GM08714 (cell line): ENCODE data around the gene FKRP.

Experiments
- H3K4me3 ChIP-seq: fragments of 200-500 bp; sonication (Bioruptor generic); 2 replicates; pipeline ENCODE4 v1.5.1; 2014; ENCODE audit warnings: mild to moderate bottlenecking, low read length, inconsistent platforms
- ZNF274 ChIP-seq: IDR thresholded peaks from 2 replicates; pipeline ENCODE4 v1.6.1; 2012; ENCODE audit warnings: mild to moderate bottlenecking, low read depth, low read length

The FKRP gene

DNA sequence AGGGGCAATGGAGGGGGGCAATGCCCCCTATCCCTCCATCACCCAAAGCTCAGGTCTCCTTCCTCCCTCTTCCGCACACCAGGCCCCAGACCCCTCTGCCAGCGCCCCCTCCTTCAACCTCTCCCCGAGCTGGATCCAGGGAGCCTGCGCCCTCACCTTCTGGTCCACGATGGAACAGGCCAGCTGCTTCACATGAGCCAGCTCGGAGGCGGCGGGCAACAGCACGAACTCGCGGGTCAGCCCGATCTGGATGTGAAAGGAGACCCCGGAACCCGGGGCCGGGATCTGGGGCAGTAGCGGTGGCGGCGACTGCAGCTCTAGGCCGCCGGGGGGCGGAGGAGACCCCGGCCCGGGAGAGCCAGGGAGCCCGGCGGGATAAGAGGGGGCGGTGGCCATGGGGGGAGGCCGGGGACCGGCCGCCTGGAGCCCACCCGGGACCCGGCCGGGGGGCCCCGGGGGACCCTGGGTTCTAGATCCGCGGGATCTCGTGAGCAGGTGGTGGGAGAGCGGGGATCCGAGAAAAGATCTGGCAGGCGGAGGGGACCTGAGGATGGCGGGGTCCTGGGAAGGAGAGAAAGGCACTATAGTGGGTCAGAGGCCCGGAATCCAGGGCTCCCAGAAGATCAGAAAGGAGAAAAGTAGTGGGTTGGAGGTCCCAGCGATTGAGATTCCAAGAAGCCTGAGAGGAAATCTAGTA is 29.7 kb upstream of the FKRP start:
- TF ChIP-seq ZNF274, result no peak
- H3K4me3 ChIP-seq, result peak overlapping the region; percentile 97

DNA sequence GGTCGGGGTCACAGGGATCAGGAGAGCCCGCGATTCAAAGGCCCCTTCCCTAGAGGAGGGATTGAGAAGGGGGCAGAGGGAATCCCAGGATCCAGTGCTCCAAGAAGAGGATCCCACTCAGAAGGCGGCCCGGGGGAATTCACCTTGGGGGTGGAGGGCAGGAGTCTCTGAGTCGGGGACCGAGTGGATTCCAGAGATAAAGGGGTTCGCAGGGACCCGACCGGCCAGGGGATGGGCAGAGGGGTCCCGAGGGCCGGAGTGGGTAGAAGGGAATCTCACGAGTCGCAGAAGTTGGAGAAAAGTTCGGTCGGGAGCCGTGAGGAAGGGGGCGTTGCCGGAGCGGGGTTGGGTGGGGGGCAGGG is 29.2 kb upstream of the FKRP start:
- TF ChIP-seq ZNF274, result no peak
- peak overlapping the region; percentile 97 for H3K4me3 ChIP-seq

DNA sequence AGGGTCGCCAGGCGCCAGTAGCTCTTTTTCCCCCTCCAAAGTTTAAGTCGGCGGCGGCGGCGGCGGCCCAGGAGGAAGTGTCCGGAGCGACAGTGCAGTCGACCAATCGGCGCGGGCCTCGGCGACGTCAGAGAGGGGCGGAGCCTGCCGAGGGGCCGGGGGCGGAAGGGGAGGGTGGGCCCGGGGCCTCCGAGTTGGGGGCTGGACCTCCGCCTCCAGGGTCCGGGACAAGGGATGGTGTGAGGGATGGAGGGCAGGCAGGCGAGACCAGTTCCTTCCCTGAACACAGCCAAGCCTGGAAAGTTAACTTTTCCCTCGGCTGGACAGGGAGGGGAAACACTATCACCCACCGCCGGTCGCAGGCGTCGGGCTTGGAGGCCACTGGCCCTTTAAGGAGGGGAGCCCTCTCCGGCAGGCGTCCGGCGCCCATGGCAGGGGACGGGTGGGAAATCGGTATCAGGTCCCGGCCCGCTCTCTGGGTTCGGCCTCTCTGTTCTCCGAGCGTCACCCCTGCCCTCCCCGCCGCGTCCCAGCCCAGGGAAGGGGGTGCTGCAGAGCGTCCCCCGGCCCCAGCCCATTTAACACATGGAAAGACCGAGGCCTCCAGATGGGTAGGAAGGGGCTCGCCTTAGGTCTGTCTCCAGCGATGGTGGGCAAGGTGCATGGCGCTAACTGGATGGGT is 28.7 kb upstream of the FKRP start, which contains the start of gene PRKD2:
PRKD2 (minus strand) TSS at position 81 of the 682 bp plus-strand sequence. CDS start 744 bp downstream, outside the sequence.
- H3K4me3 ChIP-seq, result peak within 1 kb of the TSS; percentile 97
- no peak for TF ChIP-seq ZNF274

DNA sequence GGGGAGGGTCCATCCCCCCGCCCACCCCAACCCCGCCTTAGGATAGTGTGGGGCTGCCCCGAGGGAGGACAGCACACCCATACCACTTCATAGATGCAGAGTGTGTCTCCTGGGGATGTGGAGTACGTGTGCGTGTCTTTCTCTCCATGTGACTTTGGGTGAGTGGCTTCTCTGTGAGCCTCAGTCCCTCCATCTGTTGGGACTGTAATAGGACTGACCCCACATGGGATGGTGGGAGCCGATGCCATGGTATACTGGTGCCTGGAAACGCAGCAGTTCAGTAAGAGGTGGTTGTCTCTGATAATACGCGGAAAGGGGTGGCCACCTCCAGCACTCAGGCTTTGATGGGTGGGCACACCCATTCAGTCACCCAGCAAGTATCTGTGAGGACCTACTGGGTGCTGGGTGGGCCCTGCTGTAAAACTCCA is 28.1 kb upstream of the FKRP start:
- peak overlapping the region; percentile 81 for H3K4me3 ChIP-seq
- no peak for TF ChIP-seq ZNF274

DNA sequence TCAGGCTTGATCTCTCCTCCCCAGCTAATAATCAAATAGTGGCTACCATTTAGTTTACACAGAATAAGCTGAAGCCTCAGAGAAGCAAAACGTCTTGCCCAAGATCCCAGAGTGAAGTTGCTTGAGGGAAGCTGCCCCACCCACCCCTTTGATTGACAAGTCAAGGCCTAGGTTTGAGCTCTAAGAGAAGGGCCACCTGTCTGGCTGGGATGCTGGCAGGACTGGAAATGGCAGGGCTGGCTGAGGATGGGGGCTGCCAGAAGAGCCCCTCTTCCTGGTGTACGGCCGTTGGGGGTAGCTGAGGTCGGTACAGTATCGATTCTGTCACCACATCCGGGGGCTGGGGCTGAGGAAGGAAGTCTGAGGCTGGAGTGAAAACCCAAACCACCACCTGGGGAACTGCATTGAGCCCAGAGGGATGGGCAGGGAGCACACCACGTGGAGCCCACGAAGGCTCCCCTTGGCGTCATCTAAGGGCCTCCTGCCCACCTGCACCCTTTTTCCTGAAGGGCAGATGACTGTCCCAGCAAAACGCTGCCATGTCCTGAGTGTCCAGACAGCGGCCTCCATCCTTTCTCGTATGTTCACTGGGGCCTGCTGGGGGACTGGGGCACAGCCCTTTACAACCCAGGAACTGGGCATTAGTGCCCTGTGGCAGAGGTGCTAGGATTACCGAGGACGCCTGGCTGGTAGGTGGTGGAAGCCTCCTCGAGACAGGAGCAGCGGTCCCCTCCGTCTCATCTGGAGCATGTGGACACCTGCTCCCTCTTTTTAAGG is 27.5 kb upstream of the FKRP start:
- H3K4me3 ChIP-seq, result peak overlapping the region; percentile 81; the same call in 1 of the 2 replicates
- TF ChIP-seq ZNF274, result no peak

DNA sequence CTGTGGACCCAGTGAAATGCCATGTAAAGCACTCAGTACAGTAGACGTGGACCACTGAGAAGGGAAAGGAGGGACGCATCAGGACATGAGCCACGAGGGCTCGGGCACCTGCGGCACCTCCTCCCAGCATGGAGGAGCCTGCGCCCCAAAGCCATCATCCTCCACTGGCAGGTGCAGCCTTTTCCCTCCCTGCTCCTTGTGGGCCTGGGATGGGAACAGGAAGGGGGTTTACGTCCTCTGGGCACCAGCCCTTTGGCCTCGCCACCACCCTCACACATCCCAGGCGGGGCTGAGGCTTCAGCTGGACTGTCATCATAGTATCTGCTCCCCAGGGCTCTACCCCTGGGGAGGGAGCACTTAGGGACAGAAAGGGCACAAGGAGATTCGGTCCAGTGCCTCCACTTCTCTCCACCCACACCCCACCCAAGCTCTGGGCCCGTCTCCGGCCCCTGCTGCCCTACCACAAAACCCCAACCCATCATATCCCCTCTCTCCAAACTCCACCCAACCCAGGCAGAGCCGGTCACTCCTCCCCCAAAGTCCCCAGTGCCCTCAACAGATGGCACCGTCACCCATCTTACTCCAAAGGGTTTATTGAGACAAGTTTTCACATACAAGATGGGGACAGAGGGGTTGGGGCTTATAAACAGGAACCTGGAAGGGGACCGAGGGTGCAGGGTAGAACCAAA is 26.8 kb upstream of the FKRP start:
- no peak for TF ChIP-seq ZNF274
- H3K4me3 ChIP-seq, result peak overlapping the region; percentile 4; the same call in 1 of the 2 replicates

DNA sequence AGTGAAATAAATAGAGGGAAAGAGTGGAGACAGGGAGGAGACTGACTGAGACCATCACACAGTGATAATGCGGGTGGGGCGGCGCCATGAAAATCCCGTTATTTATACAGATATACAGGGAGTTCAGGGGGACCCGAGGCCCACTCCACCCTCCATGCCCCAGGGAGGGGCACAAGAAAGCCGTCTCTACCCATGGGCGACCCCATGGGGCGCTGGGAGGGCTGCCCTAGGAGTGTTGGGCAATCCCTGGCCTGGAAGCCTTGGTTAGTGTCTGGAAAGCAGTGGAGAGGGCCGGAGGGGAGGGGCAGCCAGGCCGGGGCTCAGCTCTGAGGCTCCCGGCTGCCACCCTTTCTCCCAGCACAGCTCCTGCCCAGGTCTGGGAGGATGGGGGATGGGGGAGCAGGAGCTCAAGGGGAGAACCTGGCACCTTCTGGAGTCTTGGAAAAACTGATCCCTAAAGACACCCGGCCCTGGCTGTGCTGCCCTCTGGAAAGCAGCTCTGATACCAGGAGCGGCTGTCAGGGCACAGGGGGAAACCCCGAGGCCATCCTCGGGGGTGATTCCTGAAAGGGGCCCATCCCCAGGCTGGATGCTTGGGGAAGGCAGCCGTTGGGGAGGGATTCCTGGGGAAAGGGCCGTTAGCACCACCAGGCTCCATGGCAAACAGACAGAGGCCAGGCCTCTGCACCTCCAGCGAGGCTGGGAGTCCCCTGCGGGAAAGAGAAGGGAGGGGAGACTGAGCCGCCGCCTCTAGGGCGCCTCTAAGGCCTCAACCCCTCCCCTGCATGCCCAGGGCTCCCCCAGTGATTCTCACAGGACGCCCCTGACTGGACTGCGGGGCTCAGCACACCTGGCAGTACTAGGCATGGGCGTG is 26.0 kb upstream of the FKRP start:
- no peak overlapping the region for H3K4me3 ChIP-seq
- TF ChIP-seq ZNF274, result no peak

DNA sequence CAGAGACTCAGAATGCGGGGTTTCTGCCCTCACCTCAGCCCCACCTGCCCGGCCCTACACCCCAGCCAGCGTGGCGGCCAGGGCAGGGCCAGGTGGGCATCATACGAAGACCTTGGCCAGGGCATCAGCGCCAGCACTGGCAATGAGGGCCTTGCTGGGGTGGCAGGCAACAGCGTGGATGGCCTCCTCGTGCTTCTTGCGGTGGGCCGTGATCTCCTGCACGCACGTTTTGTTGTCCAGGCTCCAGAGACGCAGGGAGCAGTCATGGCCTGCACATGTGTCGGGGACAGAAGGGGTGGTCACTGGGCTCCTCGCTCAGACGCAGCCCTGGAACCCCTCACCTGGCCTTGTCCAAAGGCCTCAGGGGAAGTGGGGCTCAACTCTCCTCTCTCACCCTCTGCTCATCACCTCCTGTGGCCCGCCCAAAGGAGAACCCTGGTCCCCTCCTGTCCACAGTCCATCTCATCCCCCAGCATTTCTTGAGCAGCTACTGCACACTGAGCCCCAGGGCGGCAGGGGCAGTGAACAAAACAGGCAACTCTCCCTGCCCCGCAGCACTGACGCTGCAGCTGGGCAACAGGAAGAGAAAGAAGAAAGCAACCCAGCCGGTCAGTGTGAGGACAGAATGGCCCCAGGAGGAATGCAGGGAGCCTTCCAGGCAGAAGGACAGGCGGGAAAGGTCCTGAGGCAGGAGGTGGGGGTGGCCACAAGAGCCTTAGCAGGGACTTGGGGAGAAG is 25.2 kb upstream of the FKRP start:
- H3K4me3 ChIP-seq, result no peak overlapping the region
- no peak for TF ChIP-seq ZNF274

DNA sequence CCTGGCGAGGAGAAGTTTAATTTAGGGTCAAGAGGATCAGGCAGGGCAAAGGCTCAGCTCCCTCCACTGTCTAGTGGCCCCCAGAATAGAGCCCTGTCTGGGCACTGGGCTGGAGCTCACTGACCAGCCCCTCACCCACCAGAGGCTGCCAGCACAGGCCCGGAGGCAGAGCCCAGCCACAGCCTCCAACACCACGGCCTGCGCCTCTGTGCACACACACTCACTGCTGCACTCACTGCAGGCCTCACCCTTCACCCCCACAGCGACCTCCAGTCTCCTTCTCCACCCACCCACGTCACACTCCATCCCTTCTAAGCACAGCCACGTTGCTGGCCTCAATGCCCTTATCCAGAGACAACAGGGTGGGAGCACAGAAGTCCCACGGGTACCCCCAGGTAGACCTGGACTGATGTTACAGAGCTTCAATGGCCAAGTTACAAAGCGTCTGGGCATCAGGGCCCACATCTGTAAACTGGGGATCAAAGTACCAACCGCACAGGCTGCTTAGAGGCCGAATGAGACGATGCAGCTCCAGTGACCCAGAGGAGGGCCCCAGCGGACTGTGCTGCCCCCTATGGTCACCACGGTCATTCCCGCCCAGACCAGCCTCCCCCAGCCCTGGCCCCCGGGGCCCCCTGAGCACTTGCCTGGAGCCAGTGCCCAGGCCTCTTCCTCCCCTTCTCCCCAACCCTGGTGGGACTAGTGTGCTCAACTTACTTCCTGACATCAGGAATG is 24.4 kb upstream of the FKRP start:
- no peak overlapping the region for H3K4me3 ChIP-seq

DNA sequence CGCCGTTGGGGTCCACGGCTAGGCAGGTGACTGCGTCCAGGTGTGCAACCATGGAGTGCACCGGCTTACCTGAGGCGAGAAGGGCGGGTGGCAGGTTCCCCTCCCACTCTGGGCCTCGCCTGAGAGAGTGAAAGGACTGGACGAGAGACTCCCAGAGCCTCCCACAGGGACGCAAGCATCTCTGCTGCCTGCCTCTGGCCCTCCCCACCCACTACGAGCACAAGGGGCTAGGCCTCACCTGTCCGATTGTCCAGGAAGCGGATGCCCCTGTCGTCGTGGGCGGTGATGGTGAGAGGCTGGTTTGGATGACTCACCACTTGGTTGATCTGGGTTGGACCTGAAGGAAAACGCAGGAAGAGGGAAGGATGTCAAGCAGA is 23.9 kb upstream of the FKRP start:
- no peak for TF ChIP-seq ZNF274
- H3K4me3 ChIP-seq, result no peak overlapping the region

More for the DNA sequence above, 24.4 kb upstream of the FKRP start:
- no peak for TF ChIP-seq ZNF274

DNA sequence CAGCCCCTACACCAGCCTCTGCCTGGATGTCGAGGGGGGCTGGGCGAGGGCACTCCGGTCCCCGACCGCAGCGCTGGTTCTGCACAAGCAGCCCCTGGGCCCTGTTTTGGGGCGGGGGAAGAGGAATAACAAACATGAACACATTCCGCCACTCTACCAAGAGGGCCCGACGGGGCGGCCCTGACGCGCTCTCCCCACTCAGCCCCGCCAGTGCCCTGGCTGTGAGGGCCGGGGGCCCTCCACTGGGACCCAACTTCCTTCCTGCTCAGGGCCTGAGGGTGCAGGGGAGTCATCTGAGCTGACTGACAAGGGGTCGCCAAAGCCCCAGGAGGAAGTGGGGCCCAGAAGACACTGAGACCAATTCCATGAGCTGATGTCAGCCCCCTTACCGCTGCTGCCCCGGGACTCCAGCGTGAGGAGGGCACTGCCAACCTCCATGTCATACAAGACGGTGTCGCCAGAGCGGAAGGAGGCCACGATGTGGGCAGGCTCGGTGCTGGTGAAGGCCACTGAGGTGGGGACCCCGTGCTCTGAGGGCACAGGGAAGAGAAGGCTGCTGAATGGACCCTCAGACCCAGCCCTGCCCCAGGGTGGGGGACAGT is 23.3 kb upstream of the FKRP start:
- H3K4me3 ChIP-seq, result no peak overlapping the region
- no peak for TF ChIP-seq ZNF274
